K562 (cell line): ENCODE results near the gene KRTAP4-5.

ENCODE experiments used
- CREM ChIP-seq: IDR thresholded peaks from 2 replicates; pipeline ENCODE4 v1.6.1; 2014; ENCODE audit warnings: antibody characterized with exemption, low read depth
- HNRNPH1 ChIP-seq: fragments of 200-400 bp; formaldehyde crosslinking; optimal IDR thresholded peaks from 2 replicates; pipeline ENCODE3; 2017; ENCODE audit warnings: low read depth, mild to moderate bottlenecking, low read length, moderate library complexity
- PHF20 ChIP-seq: fragments of 450-650 bp; IDR thresholded peaks from 2 replicates; pipeline ENCODE4 v1.6.1; 2018; ENCODE audit not compliant: partially characterized antibody
- POLR2AphosphoS5 ChIP-seq: IDR thresholded peaks from 2 replicates; pipeline ENCODE4 v1.6.1; 2011; ENCODE audit warnings: mild to moderate bottlenecking, low read depth, low read length, moderate library complexity; ENCODE audit not compliant: control insufficient read depth, insufficient read depth
- SAFB2 ChIP-seq: fragments of 200-400 bp; formaldehyde crosslinking; IDR thresholded peaks from 2 replicates; pipeline ENCODE4 v1.6.1; 2018; ENCODE audit warnings: borderline replicate concordance, low read length, low read depth, moderate library complexity; ENCODE audit not compliant: severe bottlenecking
- SOX6 ChIP-seq: fragments of 450-650 bp; IDR thresholded peaks from 2 replicates; pipeline ENCODE4 v1.6.1; 2014; ENCODE audit warnings: mild to moderate bottlenecking
- TF ChIP-seq, protein P1 (sequence below): sonication (generic); formaldehyde crosslinking; IDR thresholded peaks from 2 replicates; pipeline ENCODE4 v1.8.1; 2023; ENCODE audit warnings: mild to moderate bottlenecking, missing genetic modification reagents
- TF ChIP-seq, protein P2 (sequence below): fragments of 450-650 bp; IDR thresholded peaks from 2 replicates; pipeline ENCODE4 v1.6.1; 2018; ENCODE audit warnings: mild to moderate bottlenecking, low read depth; ENCODE audit not compliant: partially characterized antibody
- TF ChIP-seq, protein P3 (sequence below): fragments of 250-450 bp; sonication (Bioruptor Pico); IDR thresholded peaks from 2 replicates; pipeline ENCODE4 v1.4.0; 2020; ENCODE audit warnings: mild to moderate bottlenecking, moderate library complexity
- TF ChIP-seq, protein P4 (sequence below): sonication (generic); formaldehyde crosslinking; IDR thresholded peaks from 2 replicates; pipeline ENCODE4 v1.8.1; 2022; ENCODE audit warnings: missing genetic modification reagents
- TF ChIP-seq, protein P5 (sequence below), 3 experiments: IDR thresholded peaks in 2 of 3; conservative IDR thresholded peaks in 1 of 3; 2 replicates each; pipeline ENCODE4 v1.5.1; 2011 to 2012; ENCODE audit warnings: low read length in 3 of 3, mild to moderate bottlenecking in 3 of 3, control low read depth in 2 of 3, improper control_type of control experiment in 1 of 3, inconsistent platforms in 1 of 3, low read depth in 1 of 3, mixed read lengths in 1 of 3, moderate library complexity in 1 of 3; ENCODE audit not compliant: insufficient read depth in 2 of 3
- TF ChIP-seq, protein P6 (sequence below), 2 experiments: fragments of 450-650 bp; IDR thresholded peaks; 2 replicates each; pipeline ENCODE4 v1.6.1; 2016; ENCODE audit warnings: mild to moderate bottlenecking in 2 of 2, borderline replicate concordance in 1 of 2, low read depth in 1 of 2, moderate library complexity in 1 of 2

DNA sequence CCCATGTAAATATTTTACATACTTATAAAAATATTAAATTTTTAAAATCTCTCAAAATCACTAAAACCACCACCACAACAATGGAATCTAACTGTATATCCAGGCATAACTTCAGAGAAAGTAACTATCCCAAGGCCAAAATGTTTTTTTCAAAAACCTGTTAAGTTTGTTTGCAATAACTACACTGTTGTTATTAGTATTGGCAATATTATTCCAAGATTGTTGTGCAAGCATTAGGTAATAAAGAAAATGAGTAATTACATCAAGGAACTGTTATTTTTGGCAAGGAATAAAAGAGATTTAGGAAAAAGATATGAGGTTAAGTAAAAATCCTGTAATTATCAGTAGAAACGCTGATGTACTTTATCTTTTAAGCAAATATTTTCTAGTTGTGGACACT, 22.3 kb downstream of the KRTAP4-5 start:
- TF ChIP-seq, protein P1, sequence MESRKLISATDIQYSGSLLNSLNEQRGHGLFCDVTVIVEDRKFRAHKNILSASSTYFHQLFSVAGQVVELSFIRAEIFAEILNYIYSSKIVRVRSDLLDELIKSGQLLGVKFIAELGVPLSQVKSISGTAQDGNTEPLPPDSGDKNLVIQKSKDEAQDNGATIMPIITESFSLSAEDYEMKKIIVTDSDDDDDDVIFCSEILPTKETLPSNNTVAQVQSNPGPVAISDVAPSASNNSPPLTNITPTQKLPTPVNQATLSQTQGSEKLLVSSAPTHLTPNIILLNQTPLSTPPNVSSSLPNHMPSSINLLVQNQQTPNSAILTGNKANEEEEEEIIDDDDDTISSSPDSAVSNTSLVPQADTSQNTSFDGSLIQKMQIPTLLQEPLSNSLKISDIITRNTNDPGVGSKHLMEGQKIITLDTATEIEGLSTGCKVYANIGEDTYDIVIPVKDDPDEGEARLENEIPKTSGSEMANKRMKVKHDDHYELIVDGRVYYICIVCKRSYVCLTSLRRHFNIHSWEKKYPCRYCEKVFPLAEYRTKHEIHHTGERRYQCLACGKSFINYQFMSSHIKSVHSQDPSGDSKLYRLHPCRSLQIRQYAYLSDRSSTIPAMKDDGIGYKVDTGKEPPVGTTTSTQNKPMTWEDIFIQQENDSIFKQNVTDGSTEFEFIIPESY (CRISPR knock-in tag) = no peak
- TF ChIP-seq, protein P2, sequence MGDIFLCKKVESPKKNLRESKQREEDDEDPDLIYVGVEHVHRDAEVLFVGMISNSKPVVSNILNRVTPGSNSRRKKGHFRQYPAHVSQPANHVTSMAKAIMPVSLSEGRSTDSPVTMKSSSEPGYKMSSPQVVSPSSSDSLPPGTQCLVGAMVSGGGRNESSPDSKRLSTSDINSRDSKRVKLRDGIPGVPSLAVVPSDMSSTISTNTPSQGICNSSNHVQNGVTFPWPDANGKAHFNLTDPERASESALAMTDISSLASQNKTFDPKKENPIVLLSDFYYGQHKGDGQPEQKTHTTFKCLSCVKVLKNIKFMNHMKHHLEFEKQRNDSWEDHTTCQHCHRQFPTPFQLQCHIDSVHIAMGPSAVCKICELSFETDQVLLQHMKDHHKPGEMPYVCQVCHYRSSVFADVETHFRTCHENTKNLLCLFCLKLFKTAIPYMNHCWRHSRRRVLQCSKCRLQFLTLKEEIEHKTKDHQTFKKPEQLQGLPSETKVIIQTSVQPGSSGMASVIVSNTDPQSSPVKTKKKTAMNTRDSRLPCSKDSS = no peak
- TF ChIP-seq, protein P3, sequence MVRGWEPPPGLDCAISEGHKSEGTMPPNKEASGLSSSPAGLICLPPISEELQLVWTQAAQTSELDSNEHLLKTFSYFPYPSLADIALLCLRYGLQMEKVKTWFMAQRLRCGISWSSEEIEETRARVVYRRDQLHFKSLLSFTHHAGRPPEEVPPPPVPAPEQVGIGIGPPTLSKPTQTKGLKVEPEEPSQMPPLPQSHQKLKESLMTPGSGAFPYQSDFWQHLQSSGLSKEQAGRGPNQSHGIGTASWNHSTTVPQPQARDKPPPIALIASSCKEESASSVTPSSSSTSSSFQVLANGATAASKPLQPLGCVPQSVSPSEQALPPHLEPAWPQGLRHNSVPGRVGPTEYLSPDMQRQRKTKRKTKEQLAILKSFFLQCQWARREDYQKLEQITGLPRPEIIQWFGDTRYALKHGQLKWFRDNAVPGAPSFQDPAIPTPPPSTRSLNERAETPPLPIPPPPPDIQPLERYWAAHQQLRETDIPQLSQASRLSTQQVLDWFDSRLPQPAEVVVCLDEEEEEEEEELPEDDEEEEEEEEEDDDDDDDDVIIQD = no peak
- TF ChIP-seq HNRNPH1 (no peak), PHF20 (no peak), SAFB2 (no peak), POLR2AphosphoS5 (no peak), CREM (no peak), SOX6 (no peak)
- TF ChIP-seq, protein P4, sequence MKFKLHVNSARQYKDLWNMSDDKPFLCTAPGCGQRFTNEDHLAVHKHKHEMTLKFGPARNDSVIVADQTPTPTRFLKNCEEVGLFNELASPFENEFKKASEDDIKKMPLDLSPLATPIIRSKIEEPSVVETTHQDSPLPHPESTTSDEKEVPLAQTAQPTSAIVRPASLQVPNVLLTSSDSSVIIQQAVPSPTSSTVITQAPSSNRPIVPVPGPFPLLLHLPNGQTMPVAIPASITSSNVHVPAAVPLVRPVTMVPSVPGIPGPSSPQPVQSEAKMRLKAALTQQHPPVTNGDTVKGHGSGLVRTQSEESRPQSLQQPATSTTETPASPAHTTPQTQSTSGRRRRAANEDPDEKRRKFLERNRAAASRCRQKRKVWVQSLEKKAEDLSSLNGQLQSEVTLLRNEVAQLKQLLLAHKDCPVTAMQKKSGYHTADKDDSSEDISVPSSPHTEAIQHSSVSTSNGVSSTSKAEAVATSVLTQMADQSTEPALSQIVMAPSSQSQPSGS (CRISPR knock-in tag) = no peak
- TF ChIP-seq, protein P5, sequence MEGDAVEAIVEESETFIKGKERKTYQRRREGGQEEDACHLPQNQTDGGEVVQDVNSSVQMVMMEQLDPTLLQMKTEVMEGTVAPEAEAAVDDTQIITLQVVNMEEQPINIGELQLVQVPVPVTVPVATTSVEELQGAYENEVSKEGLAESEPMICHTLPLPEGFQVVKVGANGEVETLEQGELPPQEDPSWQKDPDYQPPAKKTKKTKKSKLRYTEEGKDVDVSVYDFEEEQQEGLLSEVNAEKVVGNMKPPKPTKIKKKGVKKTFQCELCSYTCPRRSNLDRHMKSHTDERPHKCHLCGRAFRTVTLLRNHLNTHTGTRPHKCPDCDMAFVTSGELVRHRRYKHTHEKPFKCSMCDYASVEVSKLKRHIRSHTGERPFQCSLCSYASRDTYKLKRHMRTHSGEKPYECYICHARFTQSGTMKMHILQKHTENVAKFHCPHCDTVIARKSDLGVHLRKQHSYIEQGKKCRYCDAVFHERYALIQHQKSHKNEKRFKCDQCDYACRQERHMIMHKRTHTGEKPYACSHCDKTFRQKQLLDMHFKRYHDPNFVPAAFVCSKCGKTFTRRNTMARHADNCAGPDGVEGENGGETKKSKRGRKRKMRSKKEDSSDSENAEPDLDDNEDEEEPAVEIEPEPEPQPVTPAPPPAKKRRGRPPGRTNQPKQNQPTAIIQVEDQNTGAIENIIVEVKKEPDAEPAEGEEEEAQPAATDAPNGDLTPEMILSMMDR (IDR thresholded peaks at IDR 0.05 in 2 of 3, conservative IDR thresholded peaks at IDR 0.05 in 1 of 3; ENCODE audit: insufficient read depth in 2 of 3, low read depth in 1 of 3, low read length in 3 of 3) = no peak
- TF ChIP-seq, protein P6, sequence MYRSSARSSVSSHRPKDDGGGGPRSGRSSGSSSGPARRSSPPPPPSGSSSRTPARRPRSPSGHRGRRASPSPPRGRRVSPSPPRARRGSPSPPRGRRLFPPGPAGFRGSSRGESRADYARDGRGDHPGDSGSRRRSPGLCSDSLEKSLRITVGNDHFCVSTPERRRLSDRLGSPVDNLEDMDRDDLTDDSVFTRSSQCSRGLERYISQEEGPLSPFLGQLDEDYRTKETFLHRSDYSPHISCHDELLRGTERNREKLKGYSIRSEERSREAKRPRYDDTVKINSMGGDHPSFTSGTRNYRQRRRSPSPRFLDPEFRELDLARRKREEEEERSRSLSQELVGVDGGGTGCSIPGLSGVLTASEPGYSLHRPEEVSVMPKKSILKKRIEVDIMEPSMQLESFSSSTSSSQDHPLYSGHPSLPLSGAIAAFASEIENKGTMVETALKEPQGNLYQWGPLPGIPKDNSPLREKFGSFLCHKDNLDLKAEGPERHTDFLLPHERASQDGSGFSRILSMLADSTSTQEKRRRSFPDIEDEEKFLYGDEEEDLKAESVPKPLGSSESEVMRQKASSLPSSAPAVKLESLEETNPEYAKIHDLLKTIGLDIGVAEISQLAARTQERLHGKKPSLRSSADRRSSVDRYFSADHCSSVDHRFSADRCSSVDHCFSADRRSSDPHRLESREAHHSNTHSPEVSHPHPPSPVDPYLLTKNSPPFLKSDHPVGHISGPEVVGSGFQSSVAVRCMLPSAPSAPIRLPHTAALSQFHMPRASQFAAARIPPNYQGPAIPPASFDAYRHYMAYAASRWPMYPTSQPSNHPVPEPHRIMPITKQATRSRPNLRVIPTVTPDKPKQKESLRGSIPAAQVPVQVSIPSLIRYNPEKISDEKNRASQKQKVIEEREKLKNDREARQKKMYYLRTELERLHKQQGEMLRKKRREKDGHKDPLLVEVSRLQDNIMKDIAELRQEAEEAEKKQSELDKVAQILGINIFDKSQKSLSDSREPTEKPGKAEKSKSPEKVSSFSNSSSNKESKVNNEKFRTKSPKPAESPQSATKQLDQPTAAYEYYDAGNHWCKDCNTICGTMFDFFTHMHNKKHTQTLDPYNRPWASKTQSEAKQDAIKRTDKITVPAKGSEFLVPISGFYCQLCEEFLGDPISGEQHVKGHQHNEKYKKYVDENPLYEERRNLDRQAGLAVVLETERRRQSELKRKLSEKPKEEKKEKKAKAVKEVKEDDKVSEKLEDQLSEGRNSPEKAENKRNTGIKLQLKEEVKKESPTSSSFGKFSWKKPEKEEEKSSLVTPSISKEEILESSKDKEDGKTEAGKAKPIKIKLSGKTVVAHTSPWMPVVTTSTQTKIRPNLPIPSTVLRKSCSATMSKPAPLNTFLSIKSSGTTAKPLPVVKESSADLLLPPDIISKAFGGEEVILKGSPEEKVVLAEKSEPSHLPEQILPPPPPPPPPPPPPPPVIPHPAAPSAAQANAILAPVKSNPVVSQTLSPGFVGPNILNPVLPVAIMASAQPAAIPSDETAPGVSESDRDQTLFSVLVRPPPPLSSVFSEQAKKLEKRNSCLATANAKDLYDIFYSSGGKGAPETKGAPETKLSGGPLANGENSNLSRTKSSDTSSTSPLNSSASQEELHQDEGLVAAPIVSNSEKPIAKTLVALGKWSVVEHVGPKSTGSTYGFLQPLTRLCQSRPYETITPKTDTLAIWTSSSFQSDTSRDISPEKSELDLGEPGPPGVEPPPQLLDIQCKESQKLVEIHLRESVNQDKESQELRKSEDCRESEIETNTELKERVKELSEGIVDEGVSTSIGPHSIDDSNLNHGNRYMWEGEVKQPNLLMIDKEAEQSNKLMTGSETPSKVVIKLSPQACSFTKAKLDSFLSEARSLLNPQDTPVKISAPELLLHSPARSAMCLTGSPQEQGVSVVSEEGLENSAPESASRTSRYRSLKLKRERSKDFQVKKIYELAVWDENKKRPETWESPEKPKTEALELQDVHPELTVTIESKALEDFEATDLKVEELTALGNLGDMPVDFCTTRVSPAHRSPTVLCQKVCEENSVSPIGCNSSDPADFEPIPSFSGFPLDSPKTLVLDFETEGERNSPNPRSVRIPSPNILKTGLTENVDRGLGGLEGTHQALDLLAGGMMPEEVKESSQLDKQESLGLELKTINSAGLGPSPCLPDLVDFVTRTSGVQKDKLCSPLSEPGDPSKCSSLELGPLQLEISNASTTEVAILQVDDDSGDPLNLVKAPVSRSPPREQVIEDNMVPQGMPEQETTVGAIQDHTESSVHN (IDR thresholded peaks at IDR 0.05; ENCODE audit: borderline replicate concordance in 1 of 2, low read depth in 1 of 2) = no peak
